Medulla oblongata (tissue), 1 donor: ENCODE data around the gene GATA6.
"Not testable (repeated sequence)": the region's sequence is repeated elsewhere in the genome, so short reads cannot be mapped to it uniquely, and the experiment has no call there.

Experiments
- DNase-seq: peaks from one replicate; pipeline ENCODE4 v3.0.0-alpha.2; 2015; ENCODE audit errors: extremely low spot score

Gene GATA6

GRCh38 chr18:22182884-22183697 is 13.7 kb downstream of the GATA6 start:
- no peak for DNase-seq

GRCh38 chr18:22183698-22184170 is 14.3 kb downstream of the GATA6 start:
- DNase-seq, result no peak

- DNase-seq, result not testable (repeated sequence)
These were observed 15.2 kb downstream of the GATA6 start for GRCh38 chr18:22184573-22184972.

- no peak for DNase-seq
These were observed 15.9 kb downstream of the GATA6 start for GRCh38 chr18:22185273-22185672.

GRCh38 chr18:22185771-22186386 is 16.5 kb downstream of the GATA6 start:
- no peak for DNase-seq

- DNase-seq, result no peak
These were observed 17.1 kb downstream of the GATA6 start for GRCh38 chr18:22186484-22186971.

- DNase-seq, result no peak
These were observed 19.3 kb downstream of the GATA6 start for GRCh38 chr18:22188559-22189267.

- DNase-seq, result no peak
These were observed 20.2 kb downstream of the GATA6 start for GRCh38 chr18:22189449-22190166.

- no peak for DNase-seq
These were observed 21.9 kb downstream of the GATA6 start for GRCh38 chr18:22191346-22191695.

- no peak for DNase-seq
These were observed 22.5 kb downstream of the GATA6 start for GRCh38 chr18:22191923-22192322.

GRCh38 chr18:22193466-22193865 is 24.1 kb downstream of the GATA6 start:
- no peak for DNase-seq

GRCh38 chr18:22194151-22194598 is 24.8 kb downstream of the GATA6 start:
- no peak for DNase-seq

- no peak for DNase-seq
These were observed 25.7 kb downstream of the GATA6 start for GRCh38 chr18:22195052-22195451.

- DNase-seq, result not testable (repeated sequence)
These were observed 27.6 kb downstream of the GATA6 start for GRCh38 chr18:22196943-22197342.

- DNase-seq, result no peak
These were observed 28.3 kb downstream of the GATA6 start for GRCh38 chr18:22197668-22198067.

GRCh38 chr18:22198163-22198562 is 28.8 kb downstream of the GATA6 start:
- no peak for DNase-seq

GRCh38 chr18:22199005-22199404 is 29.6 kb downstream of the GATA6 start:
- DNase-seq, result no peak

- no peak for DNase-seq
These were observed 31.3 kb downstream of the GATA6 start for GRCh38 chr18:22200611-22201225.

- no peak for DNase-seq
These were observed 33.6 kb downstream of the GATA6 start for GRCh38 chr18:22203035-22203434.

GRCh38 chr18:22203536-22204213 is 34.3 kb downstream of the GATA6 start:
- DNase-seq, result no peak

- no peak for DNase-seq
These were observed 34.8 kb downstream of the GATA6 start for GRCh38 chr18:22204214-22204536.
